Stimulated activated CD4-positive, alpha-beta T cell treated with anti-CD3 and anti-CD28 coated beads, Interleukin-12 subunit alpha, Interleukin-12 subunit beta, amount 100 ng/mL, for 24 hours (primary cell): ENCODE results near the gene USP46.
A peak's percentile ranks its signal among the peaks of the same experiment; 100 is the strongest.

Experiments used
- DNase-seq, 2 experiments: peaks; one replicate each; pipeline ENCODE4 v3.0.0-alpha.2; 2020; ENCODE audit warnings: low read depth in 2 of 2

Gene USP46

GRCh38 chr4:52574036-52574435 is 85.1 kb downstream of the USP46 start:
- no peak for DNase-seq

GRCh38 chr4:52573551-52573950 is 85.5 kb downstream of the USP46 start:
- no peak for DNase-seq

- no peak for DNase-seq
Observed at GRCh38 chr4:52572936-52573485, 86.1 kb downstream of the USP46 start.

- no peak for DNase-seq
Observed at GRCh38 chr4:52568351-52568750, 90.8 kb downstream of the USP46 start.

GRCh38 chr4:52566136-52567031 is 92.7 kb downstream of the USP46 start:
- DNase-seq, result no peak

- no peak for DNase-seq
Observed at GRCh38 chr4:52560844-52561280, 98.2 kb downstream of the USP46 start.

GRCh38 chr4:52555356-52555716 is 103.8 kb downstream of the USP46 start:
- no peak for DNase-seq

- DNase-seq, result no peak
Observed at GRCh38 chr4:52554612-52555355, 104.3 kb downstream of the USP46 start.

- no peak for DNase-seq
Observed at GRCh38 chr4:52552778-52553177, 106.3 kb downstream of the USP46 start.

GRCh38 chr4:52551487-52551886 is 107.6 kb downstream of the USP46 start:
- no peak for DNase-seq

GRCh38 chr4:52550186-52550585 is 108.9 kb downstream of the USP46 start:
- DNase-seq, result no peak

GRCh38 chr4:52548818-52549570 is 110.1 kb downstream of the USP46 start:
- no peak for DNase-seq

- no peak for DNase-seq
Observed at GRCh38 chr4:52546449-52546848, 112.7 kb downstream of the USP46 start.

- peak; percentile 28 to 52 for DNase-seq
Observed at GRCh38 chr4:52545099-52546069, 113.7 kb downstream of the USP46 start.
